B cell (primary cell): ENCODE data around the gene PTPRN2.

Source experiments
- CTCF ChIP-seq: fragments of 200-600 bp; IDR thresholded peaks from one replicate; pipeline ENCODE4 v1.8.0; 2022; ENCODE audit warnings: antibody characterized with exemption, mild to moderate bottlenecking
- EZH2 ChIP-seq: IDR thresholded peaks from 2 replicates; pipeline ENCODE4 v1.6.1; 2012; ENCODE audit warnings: borderline replicate concordance, low read depth, mild to moderate bottlenecking, moderate library complexity, low read length; ENCODE audit not compliant: insufficient read depth, poor library complexity, severe bottlenecking

- TF ChIP-seq CTCF = no peak
- TF ChIP-seq EZH2 = no peak
Observed at GRCh38 chr7:158052381-158053060, 535.1 kb downstream of the PTPRN2 start.
